NCI-H2029 treated with DMSO at 0.1 percent for 48 hours (cell line): Measurements from ENCODE around the gene PHRF1.

Experiments
- DNase-seq: peaks from one replicate; lab custom pipeline; 2025; lab: John Stamatoyannopoulos, UW

Gene PHRF1

GRCh38 chr11:575313-575995 is 816 bp upstream of the PHRF1 start:
- peak; percentile 33 for DNase-seq

GRCh38 chr11:576811-577610 is 741 bp downstream of the PHRF1 start:
- DNase-seq: no peak

GRCh38 chr11:577611-577894 is 1.3 kb downstream of the PHRF1 start:
- DNase-seq: no peak

- DNase-seq: no peak
Measured at GRCh38 chr11:578276-579035, 2.2 kb downstream of the PHRF1 start.

- no peak for DNase-seq
Measured at GRCh38 chr11:579830-580601, 3.7 kb downstream of the PHRF1 start.

GRCh38 chr11:581342-581741 is 5.1 kb downstream of the PHRF1 start:
- no peak for DNase-seq

GRCh38 chr11:581752-582151 is 5.5 kb downstream of the PHRF1 start:
- no peak for DNase-seq

GRCh38 chr11:584287-584686 is 8.0 kb downstream of the PHRF1 start:
- no peak for DNase-seq

- no peak for DNase-seq
Measured at GRCh38 chr11:586376-587316, 10.4 kb downstream of the PHRF1 start.

GRCh38 chr11:587546-587945 is 11.3 kb downstream of the PHRF1 start:
- DNase-seq: no peak

- no peak for DNase-seq
Measured at GRCh38 chr11:587978-588380, 11.7 kb downstream of the PHRF1 start.

GRCh38 chr11:589798-590197 is 13.5 kb downstream of the PHRF1 start:
- no peak for DNase-seq

- DNase-seq: no peak
Measured at GRCh38 chr11:590997-591396, 14.7 kb downstream of the PHRF1 start.

GRCh38 chr11:592501-592900 is 16.2 kb downstream of the PHRF1 start:
- no peak for DNase-seq

- no peak for DNase-seq
Measured at GRCh38 chr11:592918-593317, 16.6 kb downstream of the PHRF1 start.

GRCh38 chr11:593347-593746 is 17.1 kb downstream of the PHRF1 start:
- no peak for DNase-seq

GRCh38 chr11:595400-595799 is 19.1 kb downstream of the PHRF1 start:
- DNase-seq: no peak

- DNase-seq: no peak
Measured at GRCh38 chr11:596374-596773, 20.1 kb downstream of the PHRF1 start.

- no peak for DNase-seq
Measured at GRCh38 chr11:597166-597725, 21.0 kb downstream of the PHRF1 start.

GRCh38 chr11:598005-598680 is 21.9 kb downstream of the PHRF1 start:
- no peak for DNase-seq
